Right cardiac atrium (tissue), 5 donors: Measurements from ENCODE around the gene ABHD2. TPM values are rescaled to one million over a fixed set of nuclear protein-coding genes. Genes with fewer than 3 reads are reported as not detected.

Experiments
- ATAC-seq, 2 donors: fragments of 200-7000 bp; cut with Tn5 transposase; one replicate each; pipeline versions ENCODE4 v1.8.0 to v1.9.1; 2020; ENCODE audit warnings: moderate library complexity in 2 of 2, mild to moderate bottlenecking in 1 of 2
- DNase-seq, 3 donors: peaks; one replicate each; pipeline ENCODE4 v3.0.0-alpha.2; 2020
- H3K27ac ChIP-seq: one replicate; pipeline ENCODE4 v1.5.1; 2013; ENCODE audit warnings: mild to moderate bottlenecking, low read length, control low read depth, moderate library complexity
- H3K27me3 ChIP-seq: one replicate; pipeline ENCODE4 v1.6.1; 2013; ENCODE audit not compliant: control insufficient read depth, insufficient read depth
- H3K4me1 ChIP-seq: one replicate; pipeline ENCODE4 v1.6.1; 2013; ENCODE audit warnings: low read length; ENCODE audit not compliant: control insufficient read depth, insufficient read depth
- H3K4me3 ChIP-seq: one replicate; pipeline ENCODE4 v1.5.1; 2013; ENCODE audit warnings: low read length, control low read depth
- H3K9me3 ChIP-seq: one replicate; pipeline ENCODE4 v1.6.1; 2013; ENCODE audit warnings: low read length; ENCODE audit not compliant: control insufficient read depth
- WGBS: extraction: QIAGEN DNeasy Blood & Tissue Kit; methylation state at CpG from one replicate; pipeline ENCODE4 v1.1.7; 2013; 5-methylcytosine and 5-hydroxymethylcytosine counted together
- intact Hi-C, 4 donors: fragments of 100-400 bp; cut with DNase I; formaldehyde crosslinking; loops; one replicate each; pipeline versions ENCODE4 v1.11.0 to v1.14.0; 2022 to 2023
- polyA plus RNA-seq: library from polyadenylated mRNA; stranded (reverse); fragments of 200-250 nt; gene quantifications from one replicate; pipeline ENCODE4 v1.2.3, GENCODE V29; 2013
- total RNA-seq, 4 donors: library from RNA; stranded (reverse); fragmentation: NEBNext Ultra II Directional; extraction: Animal tissue kit (Norgen Biotek cat#: 25700); gene quantifications; one replicate each; pipeline ENCODE4 v1.2.1, GENCODE V29; 2021
- donor health status: healthy with polysubstance abuse.
- donor health status: DM: no; HTN: yes; CAD: no.
- donor health status: DM: no; HTN: no; CAD: no.
- donor health status: DM: no; HTN: yes; CAD: no; lungs with severe emphysema.
- donor health status: DM: yes; HTN: yes; CAD: no.

The ABHD2 gene
- total and polyA plus RNA-seq, 5 donors = 21.8 to 179 (median 112) TPM

DNA sequence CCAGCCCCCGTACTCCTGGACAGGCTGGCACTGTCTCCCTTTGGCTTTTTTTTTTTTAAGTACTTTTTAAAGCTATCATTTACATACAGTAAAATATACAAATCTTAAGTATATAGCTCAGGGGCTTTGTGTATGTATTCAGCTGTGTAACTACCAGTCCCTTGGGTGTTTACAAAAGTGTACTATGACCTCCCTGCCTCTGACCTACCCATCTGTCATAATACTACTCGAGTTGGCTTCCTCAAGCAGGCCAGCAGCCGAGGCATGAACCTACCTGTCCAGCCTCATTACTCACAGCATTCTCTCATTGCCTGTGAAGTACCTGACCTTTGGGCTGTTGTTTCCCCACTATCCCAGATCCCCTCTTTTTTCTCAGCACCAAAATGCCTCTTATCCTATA lies 33.2 kb downstream of the ABHD2 start:
- Histone ChIP-seq H3K27me3 (no peaks in the 10 kb centered on the region), H3K4me1 (peaks cover 14% of the 10 kb centered on the region), H3K4me3 (no peak overlapping the region), H3K27ac (peak overlapping the region; percentile 48), H3K9me3 (no peaks in the 10 kb centered on the region)
- WGBS = 89% methylated on average over 3 of the region's 3 CpGs
- no peak for ATAC-seq
- intact Hi-C loops = no loop called here
- no peak for DNase-seq

DNA sequence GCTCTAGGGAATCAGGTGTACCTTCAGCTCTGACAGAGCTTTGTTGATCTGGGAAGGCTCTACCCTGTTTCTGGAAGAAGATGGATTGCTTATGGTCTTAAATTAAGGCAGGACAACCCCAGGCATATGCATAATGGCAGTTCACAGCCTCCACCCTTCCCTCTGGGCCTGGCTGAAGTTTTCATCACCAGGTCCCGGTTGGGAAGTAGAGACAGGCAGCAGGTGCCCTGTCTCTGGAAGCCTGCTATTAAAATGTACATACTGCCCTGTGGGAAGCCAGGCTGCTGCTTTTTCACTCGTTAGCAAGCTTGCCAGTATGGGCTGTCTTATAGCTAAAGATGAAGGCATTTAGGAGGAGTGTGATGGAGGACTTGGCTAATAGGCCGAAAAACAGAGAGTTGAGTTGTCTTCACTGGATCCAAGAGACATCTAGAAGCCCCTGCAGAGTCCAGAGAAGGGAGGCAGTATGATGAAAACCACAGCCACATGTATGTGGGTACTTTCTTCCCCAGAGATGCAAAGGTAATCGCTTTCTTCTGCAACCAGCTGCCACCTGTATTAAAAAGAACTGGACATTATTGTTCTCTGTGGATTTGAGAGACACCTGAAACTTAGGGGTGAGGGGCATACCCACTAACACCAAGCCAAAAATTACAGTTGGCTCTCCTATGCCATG lies 34.4 kb downstream of the ABHD2 start:
- Histone ChIP-seq H3K4me3 (no peak overlapping the region), H3K9me3 (no peaks in the 10 kb centered on the region), H3K27ac (peak overlapping the region; percentile 34), H3K4me1 (peaks cover 14% of the 10 kb centered on the region), H3K27me3 (no peaks in the 10 kb centered on the region)
- ATAC-seq = no peak
- DNase-seq = no peak
- intact Hi-C loops = no loop called here
- WGBS = 93% methylated on average over 4 of the region's 4 CpGs

DNA sequence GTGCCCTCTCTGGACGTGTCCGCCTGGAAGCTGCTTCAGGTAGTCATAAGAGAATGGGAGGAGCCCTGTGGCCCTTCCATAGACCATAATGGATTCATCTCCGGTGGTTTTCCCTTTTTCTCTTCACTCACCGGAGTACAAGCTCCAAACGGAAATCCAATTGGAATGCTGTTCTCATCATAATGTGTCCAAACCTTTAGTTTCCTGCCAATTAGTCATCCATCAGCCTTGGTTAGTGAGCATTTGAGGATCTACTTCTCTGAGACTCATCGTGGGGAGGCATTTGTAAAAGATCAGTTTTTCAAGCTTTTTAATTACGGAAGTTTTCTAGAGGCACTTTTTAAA lies 34.9 kb downstream of the ABHD2 start:
- no peaks in the 10 kb centered on the region for H3K9me3 ChIP-seq
- no peaks in the 10 kb centered on the region for H3K27me3 ChIP-seq
- DNase-seq = no peak
- intact Hi-C loops = no loop called here
- no peak overlapping the region for H3K27ac ChIP-seq
- WGBS = 88% methylated on average over 7 of the region's 7 CpGs
- H3K4me3 ChIP-seq = no peak overlapping the region
- no peak for ATAC-seq
- peaks cover 14% of the 10 kb centered on the region for H3K4me1 ChIP-seq

- no peaks in the 10 kb centered on the region for H3K27me3 ChIP-seq
- DNase-seq = no peak
- H3K9me3 ChIP-seq = no peaks in the 10 kb centered on the region
- H3K4me1 ChIP-seq = peaks cover 17% of the 10 kb centered on the region
- ATAC-seq = peak in 1 of 2 donors; percentile 9
- 93% methylated on average over 5 of the region's 5 CpGs for WGBS
- intact Hi-C loops = no loop called here
- H3K4me3 ChIP-seq = no peak overlapping the region
- H3K27ac ChIP-seq = no peak overlapping the region
Measured at GRCh38 chr15:89125088-89125826, 37.0 kb downstream of the ABHD2 start.

DNA sequence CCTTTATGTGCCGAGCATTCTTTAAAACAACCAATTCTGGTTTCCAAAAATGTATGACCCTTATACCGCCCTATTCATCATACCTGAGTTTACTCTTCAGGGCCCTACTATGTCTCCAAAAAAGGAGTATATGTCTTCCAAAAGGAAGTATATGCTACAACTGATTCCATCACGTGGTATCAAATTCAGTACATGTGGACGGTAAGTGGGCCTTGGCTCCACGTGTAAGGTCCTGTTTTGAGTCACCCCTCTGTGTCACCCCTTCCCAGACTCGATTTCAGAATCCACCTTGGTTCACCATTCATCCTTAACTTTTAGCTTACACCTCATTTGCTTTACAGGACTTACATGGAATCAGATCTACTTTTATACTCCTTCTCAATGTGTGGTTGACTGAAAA lies 37.8 kb downstream of the ABHD2 start:
- H3K27me3 ChIP-seq = no peaks in the 10 kb centered on the region
- intact Hi-C loops = no loop called here
- 90% methylated on average over 6 of the region's 6 CpGs for WGBS
- DNase-seq = no peak
- H3K4me3 ChIP-seq = no peak overlapping the region
- no peak overlapping the region for H3K27ac ChIP-seq
- H3K4me1 ChIP-seq = peaks cover 17% of the 10 kb centered on the region
- ATAC-seq = no peak
- no peaks in the 10 kb centered on the region for H3K9me3 ChIP-seq

DNA sequence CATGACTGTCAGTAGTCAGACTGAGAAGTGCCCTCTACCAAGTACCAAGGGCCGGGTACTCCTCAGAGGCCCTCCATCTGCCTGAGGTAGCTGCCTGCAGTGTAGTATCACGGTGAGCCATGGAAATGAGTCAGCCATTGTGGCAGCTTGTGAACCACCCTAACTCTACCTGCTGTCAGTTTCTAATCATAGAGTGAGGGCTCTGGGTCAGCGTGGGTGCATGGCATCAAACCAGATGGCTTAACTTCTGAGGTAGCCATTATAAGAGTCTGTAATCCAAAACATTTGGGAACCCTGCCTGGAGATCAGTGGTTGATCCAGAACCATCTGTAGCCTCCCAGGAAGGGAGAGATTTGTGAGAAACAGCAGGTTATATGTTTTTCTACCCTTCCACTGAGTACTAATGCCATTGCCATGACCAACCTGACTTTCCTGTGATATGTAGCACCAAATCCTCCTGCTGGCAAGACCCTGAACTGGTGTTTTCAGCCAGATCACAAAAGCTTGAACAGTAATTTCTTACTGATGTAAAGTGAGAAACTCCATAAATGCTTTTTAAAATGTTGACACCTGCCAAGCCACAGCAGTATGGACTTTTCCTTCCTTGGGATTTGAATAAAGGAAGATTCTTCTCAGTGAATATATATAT lies 38.9 kb downstream of the ABHD2 start:
- Histone ChIP-seq H3K4me3 (no peak overlapping the region), H3K27ac (peak overlapping the region; percentile 12), H3K27me3 (no peaks in the 10 kb centered on the region), H3K9me3 (no peaks in the 10 kb centered on the region), H3K4me1 (peaks cover 17% of the 10 kb centered on the region)
- DNase-seq (no peak), ATAC-seq (peak in 1 of 2 donors; percentile 11)
- intact Hi-C loops = no loop called here
- 87% methylated on average over 3 of the region's 3 CpGs for WGBS

DNA sequence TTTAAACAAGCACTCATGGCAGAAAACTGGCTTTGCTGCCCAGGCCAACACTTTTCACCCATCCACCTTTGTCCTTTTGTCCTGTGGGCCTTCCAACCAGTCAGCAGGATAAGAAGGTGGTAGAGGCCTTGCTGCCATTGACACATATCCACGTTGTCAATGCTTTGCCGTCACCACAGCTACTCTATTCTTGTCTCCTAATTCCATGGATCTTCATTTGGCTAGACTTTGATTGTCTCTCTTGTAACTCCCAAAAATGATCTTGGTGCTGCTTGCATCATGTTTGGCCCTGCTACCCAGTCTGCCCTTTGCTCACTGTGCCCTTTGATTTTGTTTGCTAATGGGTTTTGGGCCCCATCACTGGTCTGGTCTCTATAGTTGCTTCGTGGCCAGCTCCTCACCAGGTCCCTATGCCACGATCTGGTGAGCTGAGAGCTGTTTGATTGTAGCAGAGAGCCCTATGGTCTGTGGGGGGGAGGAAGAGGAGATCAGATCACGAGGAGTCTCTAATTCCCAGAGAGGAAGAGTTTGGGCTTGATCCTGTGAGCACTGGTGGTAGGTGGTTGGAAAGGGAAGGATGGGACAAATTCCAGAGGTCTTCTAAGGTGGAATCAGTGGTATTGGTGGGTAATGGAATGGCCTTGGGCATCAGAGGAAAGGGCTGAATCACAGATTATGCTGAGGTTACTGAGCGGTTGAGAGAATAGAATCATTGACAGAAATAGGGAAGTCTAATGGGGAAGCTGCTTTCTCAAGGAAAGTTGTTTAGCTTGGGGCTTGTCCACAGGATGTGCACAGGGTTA lies 40.3 kb downstream of the ABHD2 start:
- Histone ChIP-seq H3K27me3 (no peaks in the 10 kb centered on the region), H3K4me3 (no peak overlapping the region), H3K9me3 (no peaks in the 10 kb centered on the region), H3K4me1 (peaks cover 17% of the 10 kb centered on the region), H3K27ac (peak overlapping the region; percentile 19)
- DNase-seq = no peak
- ATAC-seq = no peak
- WGBS = 91% methylated on average over 6 of the region's 6 CpGs
- intact Hi-C loops = no loop called here

DNA sequence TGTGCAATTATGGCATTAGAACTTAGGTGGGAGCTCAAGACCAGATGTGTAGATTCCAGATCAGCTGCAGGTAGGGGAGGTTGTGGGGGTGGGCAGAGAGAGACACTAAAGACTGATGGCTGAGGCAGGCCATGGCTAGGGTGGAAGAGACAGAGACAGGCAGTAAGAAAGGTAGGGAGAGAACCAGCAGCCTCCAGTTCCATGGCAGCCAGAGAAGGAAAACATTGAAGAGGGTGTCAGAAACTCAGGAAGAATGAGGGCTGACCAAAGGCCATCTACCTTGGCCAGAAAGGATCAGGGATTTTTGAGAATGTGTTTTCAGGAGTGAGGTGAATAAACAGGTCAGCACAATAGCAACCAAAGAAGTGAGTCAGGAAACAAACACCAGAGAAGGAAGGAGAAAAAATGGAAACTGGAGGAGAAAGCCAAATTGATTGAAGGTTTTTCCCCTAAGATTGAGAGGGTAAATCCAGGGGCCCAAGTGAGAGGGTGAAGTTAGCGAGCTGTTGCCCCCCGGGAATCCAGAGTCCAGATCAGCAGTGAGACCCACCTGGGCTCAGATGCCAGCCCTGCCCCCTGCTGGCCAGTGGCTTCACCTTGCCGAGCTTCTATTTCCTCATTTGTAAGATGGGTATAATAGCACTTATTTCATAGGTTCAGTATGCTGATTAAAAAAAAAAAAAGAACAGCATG lies 41.0 kb downstream of the ABHD2 start:
- DNase-seq (peak in 2 of 3 donors; percentile 61 to 76), ATAC-seq (no peak)
- intact Hi-C loops = no loop called here
- Histone ChIP-seq H3K27me3 (no peaks in the 10 kb centered on the region), H3K4me1 (peaks cover 17% of the 10 kb centered on the region), H3K4me3 (no peak overlapping the region), H3K9me3 (no peaks in the 10 kb centered on the region), H3K27ac (peak overlapping the region; percentile 30)
- WGBS = 69% methylated on average over 3 of the region's 3 CpGs

DNA sequence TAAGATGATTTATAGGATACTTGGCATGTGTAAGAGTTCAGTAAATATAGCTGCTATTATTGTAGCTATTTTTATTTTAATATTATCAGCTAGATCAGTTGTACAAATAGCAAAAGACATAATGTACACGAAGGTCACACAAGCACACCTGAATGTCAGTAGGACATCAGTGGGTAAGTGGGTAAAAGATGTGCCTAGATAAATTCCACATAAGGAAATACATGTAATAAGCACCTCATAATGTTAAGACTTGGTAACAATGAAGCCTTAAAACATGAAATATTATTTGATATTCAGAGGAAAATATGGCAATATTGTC lies 41.5 kb downstream of the ABHD2 start:
- Histone ChIP-seq H3K4me1 (peaks cover 17% of the 10 kb centered on the region), H3K27ac (no peak overlapping the region), H3K9me3 (no peaks in the 10 kb centered on the region), H3K4me3 (no peak overlapping the region), H3K27me3 (no peaks in the 10 kb centered on the region)
- ATAC-seq (no peak), DNase-seq (no peak)
- intact Hi-C loops = loop anchor here in 2 of 4 donors (5.0 to 10.0 kb wide), 2 partner anchors 37 to 65 kb away; no protein-coding TSS in a partner anchor
- WGBS = 62% methylated on average over 1 of the region's 1 CpG

DNA sequence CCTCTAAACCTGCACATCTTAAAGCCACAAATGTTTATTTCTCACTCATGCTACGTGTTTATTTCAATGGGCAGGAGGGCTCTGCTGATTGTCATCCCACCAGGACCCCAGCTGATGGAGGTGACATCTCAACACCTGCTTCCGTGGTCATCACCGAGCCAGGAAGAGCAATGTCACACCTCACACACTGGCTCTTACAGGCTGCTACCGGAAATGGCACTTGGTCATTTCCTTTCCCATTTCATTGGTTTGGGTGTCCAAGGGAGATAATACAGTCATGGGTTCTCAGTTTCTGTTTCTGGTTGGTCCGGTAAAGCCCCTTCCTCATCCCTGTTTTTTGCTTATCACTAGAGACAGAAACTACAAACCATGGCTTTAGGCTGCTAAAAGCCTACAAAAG lies 41.9 kb downstream of the ABHD2 start:
- no peak overlapping the region for H3K4me3 ChIP-seq
- DNase-seq = no peak
- H3K9me3 ChIP-seq = no peaks in the 10 kb centered on the region
- 53% methylated on average over 5 of the region's 5 CpGs for WGBS
- intact Hi-C loops = loop anchor here in 2 of 4 donors (5.0 to 10.0 kb wide), 2 partner anchors 38 to 65 kb away; no protein-coding TSS in a partner anchor
- ATAC-seq = no peak
- H3K27ac ChIP-seq = no peak overlapping the region
- H3K4me1 ChIP-seq = peaks cover 17% of the 10 kb centered on the region
- no peaks in the 10 kb centered on the region for H3K27me3 ChIP-seq
